Body of pancreas (tissue), 4 donors: ENCODE results near the gene SNRK.

Source experiments
- CTCF ChIP-seq, 7 experiments: fragments of 450-650 bp in 4 of 7; fragments of 200-600 bp in 3 of 7; sonication (generic) in 3 of 7; IDR thresholded peaks; one replicate each; pipeline ENCODE4 v1.5.1; 2016 to 2019; ENCODE audit warnings: antibody characterized with exemption in 7 of 7
- POLR2A ChIP-seq, 3 donors: fragments of 450-650 bp; IDR thresholded peaks; one replicate each; pipeline ENCODE4 v1.6.1; 2016; ENCODE audit warnings: antibody characterized with exemption in 3 of 3, mild to moderate bottlenecking in 2 of 3

- TF ChIP-seq CTCF (IDR thresholded peaks at IDR 0.05) (no peak), POLR2A (IDR thresholded peaks at IDR 0.05) (no peak)
Measured at GRCh38 chr3:43344520-43344919, 58.2 kb downstream of the SNRK start.
